A673 (cell line): ENCODE measurements around the gene HIVEP1.

Experiments used
- EZH2 ChIP-seq: fragments of 200-600 bp; sonication (generic); IDR thresholded peaks from 2 replicates; pipeline ENCODE4 v1.6.1; 2017; ENCODE audit warnings: borderline replicate concordance, low read depth, mild to moderate bottlenecking, mixed read lengths, antibody characterized with exemption, low read length; ENCODE audit not compliant: poor library complexity, severe bottlenecking
- TF ChIP-seq, protein P1 (sequence below): fragments of 300-800, 200-600 bp; sonication (generic); conservative IDR thresholded peaks from 2 replicates; pipeline ENCODE4 v1.5.1; 2017; ENCODE audit warnings: low read depth, mild to moderate bottlenecking, antibody characterized with exemption, low read length, moderate library complexity, mixed read lengths

GRCh38 chr6:12060780-12061609 lies 48.9 kb downstream of the HIVEP1 start:
- TF ChIP-seq, protein P1, sequence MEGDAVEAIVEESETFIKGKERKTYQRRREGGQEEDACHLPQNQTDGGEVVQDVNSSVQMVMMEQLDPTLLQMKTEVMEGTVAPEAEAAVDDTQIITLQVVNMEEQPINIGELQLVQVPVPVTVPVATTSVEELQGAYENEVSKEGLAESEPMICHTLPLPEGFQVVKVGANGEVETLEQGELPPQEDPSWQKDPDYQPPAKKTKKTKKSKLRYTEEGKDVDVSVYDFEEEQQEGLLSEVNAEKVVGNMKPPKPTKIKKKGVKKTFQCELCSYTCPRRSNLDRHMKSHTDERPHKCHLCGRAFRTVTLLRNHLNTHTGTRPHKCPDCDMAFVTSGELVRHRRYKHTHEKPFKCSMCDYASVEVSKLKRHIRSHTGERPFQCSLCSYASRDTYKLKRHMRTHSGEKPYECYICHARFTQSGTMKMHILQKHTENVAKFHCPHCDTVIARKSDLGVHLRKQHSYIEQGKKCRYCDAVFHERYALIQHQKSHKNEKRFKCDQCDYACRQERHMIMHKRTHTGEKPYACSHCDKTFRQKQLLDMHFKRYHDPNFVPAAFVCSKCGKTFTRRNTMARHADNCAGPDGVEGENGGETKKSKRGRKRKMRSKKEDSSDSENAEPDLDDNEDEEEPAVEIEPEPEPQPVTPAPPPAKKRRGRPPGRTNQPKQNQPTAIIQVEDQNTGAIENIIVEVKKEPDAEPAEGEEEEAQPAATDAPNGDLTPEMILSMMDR, result no peak
- TF ChIP-seq EZH2, result no peak
